Kidney epithelial cell (primary cell): ENCODE results near the gene MED13L. TPM values are rescaled to one million over a fixed set of nuclear protein-coding genes. Genes with fewer than 3 reads are reported as not detected.

Experiments
- DNase-seq: peaks from one replicate; pipeline ENCODE4 v3.0.0-alpha.2; 2010; ENCODE audit warnings: low read depth
- H3K27me3 ChIP-seq: 2 replicates; pipeline ENCODE4 v1.6.0; 2011; ENCODE audit warnings: low read length; ENCODE audit not compliant: control insufficient read depth, insufficient read depth
- H3K36me3 ChIP-seq: 2 replicates; pipeline ENCODE4 v1.5.1; 2011; ENCODE audit warnings: low read length; ENCODE audit not compliant: control insufficient read depth, insufficient read depth
- H3K4me3 ChIP-seq: 2 replicates; pipeline ENCODE4 v1.5.1; 2011; ENCODE audit warnings: low read depth, mild to moderate bottlenecking, control low read depth, low read length
- total RNA-seq: library from RNA; depleted of rRNA; stranded (reverse); fragments of >200 nt; gene quantifications from 2 replicates; pipeline ENCODE4 v1.2.3, GENCODE V29; 2015
- TF ChIP-seq, protein P1 (sequence below): IDR thresholded peaks from 2 replicates; pipeline ENCODE4 v1.5.1; 2011; ENCODE audit warnings: mild to moderate bottlenecking, moderate library complexity, low read length, control low read depth, inconsistent platforms; ENCODE audit not compliant: insufficient read depth, poor library complexity, severe bottlenecking

Gene MED13L
- total RNA-seq, 1 donor from 2014 or later: 45.9 TPM

DNA sequence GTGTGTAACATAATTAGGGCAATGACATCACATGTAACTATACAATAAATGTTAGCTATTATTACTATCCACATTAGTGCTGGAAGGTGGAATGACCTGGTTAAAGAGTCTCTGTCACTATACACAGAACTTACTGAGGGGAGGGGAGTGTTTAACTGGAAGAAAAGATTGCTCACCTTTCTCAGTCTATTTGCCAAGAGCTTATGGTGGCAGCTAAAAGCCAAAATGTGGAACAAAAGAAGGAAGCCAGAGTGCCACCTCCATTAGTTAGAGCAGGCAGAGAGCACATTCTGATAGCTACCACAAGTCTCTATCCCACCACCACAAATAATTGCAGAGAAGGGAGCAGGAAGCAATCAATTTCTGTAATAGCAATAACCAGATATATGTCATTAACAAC, 124.4 kb downstream of the MED13L start:
- no peak for DNase-seq
- no peaks in the 10 kb centered on the region for H3K36me3 ChIP-seq
- H3K4me3 ChIP-seq: no peak overlapping the region
- no peaks in the 10 kb centered on the region for H3K27me3 ChIP-seq
- TF ChIP-seq, protein P1, sequence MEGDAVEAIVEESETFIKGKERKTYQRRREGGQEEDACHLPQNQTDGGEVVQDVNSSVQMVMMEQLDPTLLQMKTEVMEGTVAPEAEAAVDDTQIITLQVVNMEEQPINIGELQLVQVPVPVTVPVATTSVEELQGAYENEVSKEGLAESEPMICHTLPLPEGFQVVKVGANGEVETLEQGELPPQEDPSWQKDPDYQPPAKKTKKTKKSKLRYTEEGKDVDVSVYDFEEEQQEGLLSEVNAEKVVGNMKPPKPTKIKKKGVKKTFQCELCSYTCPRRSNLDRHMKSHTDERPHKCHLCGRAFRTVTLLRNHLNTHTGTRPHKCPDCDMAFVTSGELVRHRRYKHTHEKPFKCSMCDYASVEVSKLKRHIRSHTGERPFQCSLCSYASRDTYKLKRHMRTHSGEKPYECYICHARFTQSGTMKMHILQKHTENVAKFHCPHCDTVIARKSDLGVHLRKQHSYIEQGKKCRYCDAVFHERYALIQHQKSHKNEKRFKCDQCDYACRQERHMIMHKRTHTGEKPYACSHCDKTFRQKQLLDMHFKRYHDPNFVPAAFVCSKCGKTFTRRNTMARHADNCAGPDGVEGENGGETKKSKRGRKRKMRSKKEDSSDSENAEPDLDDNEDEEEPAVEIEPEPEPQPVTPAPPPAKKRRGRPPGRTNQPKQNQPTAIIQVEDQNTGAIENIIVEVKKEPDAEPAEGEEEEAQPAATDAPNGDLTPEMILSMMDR: no peak

DNA sequence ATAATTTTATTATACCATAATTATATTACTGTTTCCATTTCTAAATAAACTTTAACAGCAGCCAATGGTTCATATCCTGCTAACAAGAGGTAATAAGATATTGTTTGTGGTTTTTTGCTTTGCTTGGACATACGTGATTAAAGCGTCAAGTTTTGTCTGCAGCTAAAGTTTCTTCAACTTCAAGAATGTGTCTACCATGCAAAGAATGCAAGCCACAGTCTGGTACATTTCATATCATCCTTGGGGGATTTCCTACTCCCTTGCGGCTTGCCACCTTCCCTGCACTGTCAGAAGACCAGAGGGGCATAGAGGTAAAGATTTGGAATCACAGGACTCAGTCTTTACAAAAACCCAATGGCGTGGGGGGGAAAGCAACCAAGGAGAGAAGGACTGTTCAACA, 125.2 kb downstream of the MED13L start:
- peak; percentile 87 for DNase-seq
- no peak overlapping the region for H3K4me3 ChIP-seq
- TF ChIP-seq, protein P1: no peak

DNA sequence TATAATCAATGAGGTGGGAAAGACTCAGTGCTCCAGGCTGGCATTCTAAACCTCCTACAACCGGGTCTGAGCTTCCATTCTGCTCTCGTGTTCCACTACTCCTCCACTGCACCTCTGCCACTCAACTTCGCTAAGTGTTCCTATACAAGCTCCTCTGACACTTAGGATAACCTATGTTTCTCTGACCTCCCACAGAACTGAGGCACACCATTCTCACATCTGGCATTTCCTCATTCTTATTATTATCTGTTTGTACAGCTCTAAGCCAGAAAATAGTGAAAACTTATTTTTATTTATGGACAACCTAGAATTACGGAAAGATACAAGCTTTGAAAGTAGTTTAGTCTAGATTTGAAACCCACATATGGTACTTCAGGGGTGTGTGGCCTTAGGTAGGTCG, 127.0 kb downstream of the MED13L start:
- H3K27me3 ChIP-seq: no peaks in the 10 kb centered on the region
- TF ChIP-seq, protein P1: no peak
- DNase-seq: no peak
- no peak overlapping the region for H3K4me3 ChIP-seq
- H3K36me3 ChIP-seq: no peaks in the 10 kb centered on the region

More for the DNA sequence above, 125.2 kb downstream of the MED13L start:
- H3K27me3 ChIP-seq: no peaks in the 10 kb centered on the region
- no peaks in the 10 kb centered on the region for H3K36me3 ChIP-seq

DNA sequence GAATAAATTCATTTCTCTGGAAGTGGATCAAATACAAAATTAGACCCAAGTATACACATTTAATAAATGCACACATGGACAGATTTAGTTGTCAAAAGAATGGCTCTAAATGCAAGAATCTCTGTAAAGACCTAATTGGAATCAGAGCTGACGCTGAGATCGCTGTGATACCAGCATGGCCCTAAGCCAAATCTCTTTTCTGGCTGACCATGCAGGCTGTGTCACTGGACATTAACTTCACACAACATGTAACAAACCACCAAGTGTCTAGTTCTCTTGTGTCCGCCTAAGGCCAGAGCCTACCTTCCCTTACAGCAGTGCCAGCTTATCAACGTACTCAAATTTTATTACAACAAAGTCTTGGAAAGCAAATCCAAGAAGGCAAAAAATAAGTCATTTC, 127.5 kb downstream of the MED13L start:
- no peaks in the 10 kb centered on the region for H3K27me3 ChIP-seq
- H3K36me3 ChIP-seq: no peaks in the 10 kb centered on the region
- TF ChIP-seq, protein P1: no peak
- H3K4me3 ChIP-seq: no peak overlapping the region
- DNase-seq: no peak

DNA sequence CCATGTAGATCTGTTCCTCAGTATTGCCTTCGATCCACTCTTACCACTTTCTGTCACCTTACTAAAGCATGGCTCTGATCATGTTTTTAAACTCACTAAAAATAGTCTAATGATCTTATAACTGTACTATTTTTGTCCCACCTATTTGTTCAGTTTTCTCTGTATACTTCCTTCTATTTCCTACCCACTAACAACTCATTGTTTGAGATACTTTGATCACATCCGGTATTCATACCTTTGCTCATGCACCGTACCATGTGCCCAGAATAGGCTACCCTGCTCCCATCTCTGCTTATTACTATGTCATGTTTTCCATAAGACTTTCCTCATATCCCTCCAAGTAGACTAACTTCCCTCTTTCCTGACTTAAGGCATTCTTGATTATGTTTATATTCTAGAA, 128.6 kb downstream of the MED13L start:
- DNase-seq: no peak
- TF ChIP-seq, protein P1: no peak
- Histone ChIP-seq H3K27me3 (no peaks in the 10 kb centered on the region), H3K4me3 (no peak overlapping the region), H3K36me3 (no peaks in the 10 kb centered on the region)

DNA sequence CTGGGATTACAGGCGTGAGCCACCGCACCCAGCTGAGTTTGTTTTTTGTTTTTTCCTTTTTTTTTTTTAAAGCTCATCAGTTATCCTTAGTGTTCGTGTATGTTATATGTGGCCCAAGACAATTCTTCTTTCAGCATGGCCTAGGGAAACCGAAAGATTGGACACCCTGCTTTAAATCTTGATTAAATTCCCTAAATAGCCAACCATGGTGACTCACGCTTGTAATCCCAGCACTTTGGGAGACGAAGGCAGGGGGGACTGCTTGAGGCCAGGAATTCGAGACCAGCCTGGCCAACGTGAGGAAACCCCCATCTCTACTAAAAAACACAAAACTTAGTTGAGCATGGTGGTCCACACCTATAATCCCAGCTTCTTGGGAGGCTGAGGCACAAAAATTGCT, 131.1 kb downstream of the MED13L start:
- no peak for DNase-seq
- Histone ChIP-seq H3K27me3 (no peaks in the 10 kb centered on the region), H3K4me3 (no peak overlapping the region), H3K36me3 (no peaks in the 10 kb centered on the region)
- TF ChIP-seq, protein P1: no peak
